ENCODE measurements around the gene MATK. TPM values are rescaled to one million over a fixed set of nuclear protein-coding genes. Genes with fewer than 3 reads are reported as not detected.

Gene MATK
- total RNA-seq, 1 experiment from 2014 or later: 0.21 TPM

DNA sequence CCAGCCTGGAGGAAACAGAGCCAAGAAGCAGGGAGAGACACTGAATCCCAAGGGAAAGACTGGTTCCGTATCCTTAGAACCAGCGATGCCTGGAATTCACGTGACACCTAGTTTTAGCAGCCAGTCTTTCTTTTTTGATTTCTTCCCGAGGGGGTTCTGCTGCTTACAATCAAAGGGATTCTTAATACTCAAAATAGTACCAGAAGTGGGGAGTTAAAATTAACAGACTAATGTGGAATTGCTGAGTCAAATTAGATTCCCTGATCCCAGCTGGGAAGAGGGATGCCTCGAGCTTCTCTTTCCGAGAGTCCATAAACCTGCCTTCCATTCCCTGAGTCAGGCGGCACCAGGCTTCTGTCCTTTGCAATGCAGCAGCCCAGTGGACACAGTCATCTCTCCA lies 4.8 kb upstream of the MATK start:
- Histone ChIP-seq H3K27me3 (ENCODE audit: control insufficient read depth, insufficient read depth, low read length) (no peaks in the 10 kb centered on the region), H3K4me1 (ENCODE audit: control insufficient read depth, insufficient read depth, low read length) (no peaks in the 10 kb centered on the region), H3K36me3 (ENCODE audit: control insufficient read depth, insufficient read depth, low read length) (no peaks in the 10 kb centered on the region), H3K4me3 (ENCODE audit: low read depth in 2 of 2, low read length in 2 of 2) (no peak overlapping the region), H3K9me3 (ENCODE audit: control insufficient read depth, insufficient read depth, low read depth, low read length) (no peaks in the 10 kb centered on the region), H3K27ac (ENCODE audit: low read length) (no peak overlapping the region)
- CTCF ChIA-PET: no interaction called here
- POLR2A ChIA-PET: interaction anchor here (0.7 kb wide), 1 partner anchor 529 kb away, joined by 7 read pairs; no protein-coding TSS in a partner anchor
- ATAC-seq: no peak
- no TSS peak for BruUV-seq (replicated peaks)
- no peak for DNase-seq (ENCODE audit: low read depth, low spot score)
- TF ChIP-seq TCF7L2 (IDR thresholded peaks at IDR 0.05; ENCODE audit: low read depth, low read length) (no peak), SIN3A (IDR thresholded peaks at IDR 0.05; ENCODE audit: borderline replicate concordance, insufficient read depth, low read depth, low read length) (no peak), POLR2AphosphoS5 (IDR thresholded peaks at IDR 0.05; ENCODE audit: low read depth, low read length) (no peak)
- TF ChIP-seq, protein P1, sequence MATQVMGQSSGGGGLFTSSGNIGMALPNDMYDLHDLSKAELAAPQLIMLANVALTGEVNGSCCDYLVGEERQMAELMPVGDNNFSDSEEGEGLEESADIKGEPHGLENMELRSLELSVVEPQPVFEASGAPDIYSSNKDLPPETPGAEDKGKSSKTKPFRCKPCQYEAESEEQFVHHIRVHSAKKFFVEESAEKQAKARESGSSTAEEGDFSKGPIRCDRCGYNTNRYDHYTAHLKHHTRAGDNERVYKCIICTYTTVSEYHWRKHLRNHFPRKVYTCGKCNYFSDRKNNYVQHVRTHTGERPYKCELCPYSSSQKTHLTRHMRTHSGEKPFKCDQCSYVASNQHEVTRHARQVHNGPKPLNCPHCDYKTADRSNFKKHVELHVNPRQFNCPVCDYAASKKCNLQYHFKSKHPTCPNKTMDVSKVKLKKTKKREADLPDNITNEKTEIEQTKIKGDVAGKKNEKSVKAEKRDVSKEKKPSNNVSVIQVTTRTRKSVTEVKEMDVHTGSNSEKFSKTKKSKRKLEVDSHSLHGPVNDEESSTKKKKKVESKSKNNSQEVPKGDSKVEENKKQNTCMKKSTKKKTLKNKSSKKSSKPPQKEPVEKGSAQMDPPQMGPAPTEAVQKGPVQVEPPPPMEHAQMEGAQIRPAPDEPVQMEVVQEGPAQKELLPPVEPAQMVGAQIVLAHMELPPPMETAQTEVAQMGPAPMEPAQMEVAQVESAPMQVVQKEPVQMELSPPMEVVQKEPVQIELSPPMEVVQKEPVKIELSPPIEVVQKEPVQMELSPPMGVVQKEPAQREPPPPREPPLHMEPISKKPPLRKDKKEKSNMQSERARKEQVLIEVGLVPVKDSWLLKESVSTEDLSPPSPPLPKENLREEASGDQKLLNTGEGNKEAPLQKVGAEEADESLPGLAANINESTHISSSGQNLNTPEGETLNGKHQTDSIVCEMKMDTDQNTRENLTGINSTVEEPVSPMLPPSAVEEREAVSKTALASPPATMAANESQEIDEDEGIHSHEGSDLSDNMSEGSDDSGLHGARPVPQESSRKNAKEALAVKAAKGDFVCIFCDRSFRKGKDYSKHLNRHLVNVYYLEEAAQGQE (IDR thresholded peaks at IDR 0.05; ENCODE audit: insufficient read depth in 1 of 2, low read depth in 2 of 2, low read length in 1 of 2): no peak
- TF ChIP-seq, protein P2, sequence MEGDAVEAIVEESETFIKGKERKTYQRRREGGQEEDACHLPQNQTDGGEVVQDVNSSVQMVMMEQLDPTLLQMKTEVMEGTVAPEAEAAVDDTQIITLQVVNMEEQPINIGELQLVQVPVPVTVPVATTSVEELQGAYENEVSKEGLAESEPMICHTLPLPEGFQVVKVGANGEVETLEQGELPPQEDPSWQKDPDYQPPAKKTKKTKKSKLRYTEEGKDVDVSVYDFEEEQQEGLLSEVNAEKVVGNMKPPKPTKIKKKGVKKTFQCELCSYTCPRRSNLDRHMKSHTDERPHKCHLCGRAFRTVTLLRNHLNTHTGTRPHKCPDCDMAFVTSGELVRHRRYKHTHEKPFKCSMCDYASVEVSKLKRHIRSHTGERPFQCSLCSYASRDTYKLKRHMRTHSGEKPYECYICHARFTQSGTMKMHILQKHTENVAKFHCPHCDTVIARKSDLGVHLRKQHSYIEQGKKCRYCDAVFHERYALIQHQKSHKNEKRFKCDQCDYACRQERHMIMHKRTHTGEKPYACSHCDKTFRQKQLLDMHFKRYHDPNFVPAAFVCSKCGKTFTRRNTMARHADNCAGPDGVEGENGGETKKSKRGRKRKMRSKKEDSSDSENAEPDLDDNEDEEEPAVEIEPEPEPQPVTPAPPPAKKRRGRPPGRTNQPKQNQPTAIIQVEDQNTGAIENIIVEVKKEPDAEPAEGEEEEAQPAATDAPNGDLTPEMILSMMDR (IDR thresholded peaks at IDR 0.05): no peak
- intact Hi-C loops (cut with micrococcal nuclease; ENCODE audit: unreplicated experiment): no loop called here
- in situ Hi-C loops (cut with HindIII; ENCODE audit: low pct_unique_long_range_greater_than_20kb, low sequenced_read_pairs): no loop called here

DNA sequence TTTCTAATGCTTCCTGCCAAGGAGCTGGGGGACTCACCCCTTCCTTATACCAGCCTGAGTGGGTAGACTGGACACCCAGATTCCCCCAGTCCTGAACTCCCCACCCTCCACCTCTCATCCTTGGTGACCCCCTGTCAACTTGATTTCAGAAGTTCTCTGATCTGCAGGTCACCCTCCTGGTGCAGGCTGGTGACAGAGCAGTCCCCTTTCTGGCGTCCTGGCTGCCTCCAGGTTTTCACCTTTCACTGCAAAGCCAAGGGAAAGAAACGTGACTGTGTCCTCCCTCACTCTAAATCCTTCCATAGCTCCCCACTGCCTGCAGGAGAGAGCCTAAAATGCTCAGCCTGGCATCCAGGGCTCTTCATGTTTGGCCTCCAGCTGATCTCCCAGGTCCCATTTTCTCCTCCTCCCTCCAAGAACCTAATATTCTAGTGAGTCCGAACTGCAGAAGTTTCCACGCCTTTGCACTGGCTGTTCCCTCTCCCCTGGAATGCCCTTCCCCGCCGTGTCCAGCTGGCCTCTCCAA lies 4.1 kb upstream of the MATK start:
- Histone ChIP-seq H3K27me3 (ENCODE audit: control insufficient read depth, insufficient read depth, low read length) (no peaks in the 10 kb centered on the region), H3K27ac (ENCODE audit: low read length) (no peak overlapping the region), H3K4me1 (ENCODE audit: control insufficient read depth, insufficient read depth, low read length) (no peaks in the 10 kb centered on the region), H3K36me3 (ENCODE audit: control insufficient read depth, insufficient read depth, low read length) (no peaks in the 10 kb centered on the region), H3K9me3 (ENCODE audit: control insufficient read depth, insufficient read depth, low read depth, low read length) (no peaks in the 10 kb centered on the region), H3K4me3 (ENCODE audit: low read depth in 2 of 2, low read length in 2 of 2) (no peak overlapping the region)
- TF ChIP-seq, protein P1 (IDR thresholded peaks at IDR 0.05; ENCODE audit: insufficient read depth in 1 of 2, low read depth in 2 of 2, low read length in 1 of 2): no peak
- TF ChIP-seq, protein P2 (IDR thresholded peaks at IDR 0.05): no peak
- no peak for TF ChIP-seq TCF7L2 (IDR thresholded peaks at IDR 0.05; ENCODE audit: low read depth, low read length)
- TF ChIP-seq SIN3A (IDR thresholded peaks at IDR 0.05; ENCODE audit: borderline replicate concordance, insufficient read depth, low read depth, low read length): no peak
- no TSS peak for BruUV-seq (replicated peaks)
- intact Hi-C loops (cut with micrococcal nuclease; ENCODE audit: unreplicated experiment): no loop called here
- DNase-seq (ENCODE audit: low read depth, low spot score) (no peak), ATAC-seq (no peak)
- in situ Hi-C loops (cut with HindIII; ENCODE audit: low pct_unique_long_range_greater_than_20kb, low sequenced_read_pairs): no loop called here
- CTCF ChIA-PET: no interaction called here
- POLR2A ChIA-PET: no interaction called here

All from Panc1 (cell line).